Vagina (tissue), 2 donors: ENCODE data around the gene NEK11. TPM values are rescaled to one million over a fixed set of nuclear protein-coding genes. Genes with fewer than 3 reads are reported as not detected.

Experiments used
- DNase-seq, 2 donors: peaks; one replicate each; pipeline ENCODE4 v3.0.0-alpha.2; 2017; ENCODE audit errors: extremely low spot score in 2 of 2
- H3K27ac ChIP-seq: fragments of 200-600 bp; sonication (generic); one replicate; pipeline ENCODE4 v1.5.1; 2019
- H3K27me3 ChIP-seq: fragments of 200-600 bp; sonication (generic); one replicate; pipeline ENCODE4 v1.5.1; 2019
- H3K36me3 ChIP-seq, 2 donors: fragments of 200-600 bp; sonication (generic); one replicate each; pipeline ENCODE4 v1.5.1; 2017 to 2019
- H3K4me1 ChIP-seq: fragments of 200-600 bp; sonication (generic); one replicate; pipeline ENCODE4 v1.5.1; 2019
- H3K4me3 ChIP-seq, 2 donors: fragments of 200-600 bp; sonication (generic); 1 replicate in 1 of 2; 2 replicates in 1 of 2; pipeline ENCODE4 v1.5.1; 2016 to 2019
- H3K9me3 ChIP-seq: fragments of 200-600 bp; sonication (generic); one replicate; pipeline ENCODE4 v1.5.1; 2019
- POLR2A ChIP-seq, 2 donors: fragments of 450-650 bp; IDR thresholded peaks; one replicate each; pipeline ENCODE4 v1.6.1; 2017; ENCODE audit warnings: antibody characterized with exemption in 2 of 2, mild to moderate bottlenecking in 2 of 2, moderate library complexity in 2 of 2
- POLR2AphosphoS5 ChIP-seq, 2 donors: sonication (generic); formaldehyde crosslinking; IDR thresholded peaks; one replicate each; pipeline ENCODE4 v1.9.0; 2017; ENCODE audit warnings: antibody characterized with exemption in 2 of 2, mild to moderate bottlenecking in 2 of 2, low read depth in 1 of 2; ENCODE audit not compliant: insufficient read depth in 1 of 2
- intact Hi-C: fragments of 100-400 bp; cut with DNase I; formaldehyde crosslinking; loops from one replicate; pipeline ENCODE4 v1.15.1; 2023
- total RNA-seq: library from RNA; depleted of rRNA; stranded (reverse); fragments of >200 nt; gene quantifications from one replicate; pipeline ENCODE4 v1.2.3, GENCODE V29; 2016
- TF ChIP-seq, protein P1 (sequence below), 3 experiments: fragments of 450-650 bp in 2 of 3; fragments of 200-600 bp in 1 of 3; sonication (generic) in 1 of 3; IDR thresholded peaks; one replicate each; pipeline ENCODE4 v1.5.1; 2017 to 2019; ENCODE audit warnings: antibody characterized with exemption in 3 of 3, mild to moderate bottlenecking in 2 of 3, moderate library complexity in 2 of 3

Gene NEK11
- total RNA-seq, 1 donor from 2014 or later, result 8.6 TPM

DNA sequence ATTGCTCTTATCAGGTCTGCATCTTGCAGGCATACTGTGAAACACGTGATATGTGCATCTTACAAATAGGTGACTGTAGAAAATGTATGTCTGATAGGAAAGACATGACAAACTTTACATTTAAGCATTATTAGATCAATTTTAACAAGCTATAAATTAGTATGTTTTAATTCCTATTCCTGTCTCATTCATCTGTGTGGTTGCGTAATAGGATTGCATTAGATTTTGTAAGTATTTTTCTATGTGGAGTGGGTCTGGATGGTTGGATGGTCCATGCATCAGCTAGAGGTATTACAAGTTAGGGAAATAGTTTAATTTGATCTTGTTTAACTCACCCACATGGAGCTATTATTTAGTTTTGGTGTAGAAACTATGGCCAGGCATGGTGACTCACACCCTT, 18.9 kb upstream of the NEK11 start:
- peaks cover 0 to 19% of the 10 kb centered on the region in 2 donors for H3K36me3 ChIP-seq
- no peak overlapping the region for H3K4me3 ChIP-seq
- intact Hi-C loops, result no loop called here
- H3K27me3 ChIP-seq, result no peaks in the 10 kb centered on the region
- H3K27ac ChIP-seq, result no peak overlapping the region
- H3K4me1 ChIP-seq, result no peaks in the 10 kb centered on the region
- no peak for DNase-seq
- TF ChIP-seq, protein P1, sequence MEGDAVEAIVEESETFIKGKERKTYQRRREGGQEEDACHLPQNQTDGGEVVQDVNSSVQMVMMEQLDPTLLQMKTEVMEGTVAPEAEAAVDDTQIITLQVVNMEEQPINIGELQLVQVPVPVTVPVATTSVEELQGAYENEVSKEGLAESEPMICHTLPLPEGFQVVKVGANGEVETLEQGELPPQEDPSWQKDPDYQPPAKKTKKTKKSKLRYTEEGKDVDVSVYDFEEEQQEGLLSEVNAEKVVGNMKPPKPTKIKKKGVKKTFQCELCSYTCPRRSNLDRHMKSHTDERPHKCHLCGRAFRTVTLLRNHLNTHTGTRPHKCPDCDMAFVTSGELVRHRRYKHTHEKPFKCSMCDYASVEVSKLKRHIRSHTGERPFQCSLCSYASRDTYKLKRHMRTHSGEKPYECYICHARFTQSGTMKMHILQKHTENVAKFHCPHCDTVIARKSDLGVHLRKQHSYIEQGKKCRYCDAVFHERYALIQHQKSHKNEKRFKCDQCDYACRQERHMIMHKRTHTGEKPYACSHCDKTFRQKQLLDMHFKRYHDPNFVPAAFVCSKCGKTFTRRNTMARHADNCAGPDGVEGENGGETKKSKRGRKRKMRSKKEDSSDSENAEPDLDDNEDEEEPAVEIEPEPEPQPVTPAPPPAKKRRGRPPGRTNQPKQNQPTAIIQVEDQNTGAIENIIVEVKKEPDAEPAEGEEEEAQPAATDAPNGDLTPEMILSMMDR (IDR thresholded peaks at IDR 0.05), result no peak
- TF ChIP-seq POLR2A (IDR thresholded peaks at IDR 0.05) (no peak), POLR2AphosphoS5 (IDR thresholded peaks at IDR 0.05; ENCODE audit: insufficient read depth in 1 of 2, low read depth in 1 of 2) (no peak)
- H3K9me3 ChIP-seq, result no peaks in the 10 kb centered on the region

DNA sequence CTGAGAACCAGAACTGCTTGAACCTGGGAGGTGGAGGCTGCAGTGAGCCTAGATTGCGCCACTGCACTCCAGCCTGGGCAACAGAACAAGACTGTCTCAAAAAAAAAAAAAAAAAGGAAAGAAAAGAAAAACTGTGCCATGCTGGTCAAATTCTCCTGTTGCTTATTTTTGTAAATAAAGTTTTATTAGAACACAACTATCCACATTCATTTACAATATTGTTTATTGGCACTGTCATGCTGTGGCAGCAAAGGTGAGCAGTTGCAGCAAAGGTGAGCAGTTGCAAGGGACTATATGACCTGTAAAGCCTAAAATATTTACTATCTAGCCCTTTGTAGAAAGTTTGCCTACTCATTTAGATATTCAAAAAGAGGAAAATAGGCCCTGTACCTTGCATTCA, 18.4 kb upstream of the NEK11 start:
- no peak overlapping the region for H3K4me3 ChIP-seq
- no peaks in the 10 kb centered on the region for H3K9me3 ChIP-seq
- intact Hi-C loops, result no loop called here
- peaks cover 0 to 22% of the 10 kb centered on the region in 2 donors for H3K36me3 ChIP-seq
- TF ChIP-seq, protein P1 (IDR thresholded peaks at IDR 0.05), result no peak
- TF ChIP-seq POLR2AphosphoS5 (IDR thresholded peaks at IDR 0.05; ENCODE audit: insufficient read depth in 1 of 2, low read depth in 1 of 2), result no peak
- no peak for TF ChIP-seq POLR2A (IDR thresholded peaks at IDR 0.05)
- no peaks in the 10 kb centered on the region for H3K27me3 ChIP-seq
- H3K27ac ChIP-seq, result no peak overlapping the region
- no peaks in the 10 kb centered on the region for H3K4me1 ChIP-seq
- DNase-seq, result no peak

DNA sequence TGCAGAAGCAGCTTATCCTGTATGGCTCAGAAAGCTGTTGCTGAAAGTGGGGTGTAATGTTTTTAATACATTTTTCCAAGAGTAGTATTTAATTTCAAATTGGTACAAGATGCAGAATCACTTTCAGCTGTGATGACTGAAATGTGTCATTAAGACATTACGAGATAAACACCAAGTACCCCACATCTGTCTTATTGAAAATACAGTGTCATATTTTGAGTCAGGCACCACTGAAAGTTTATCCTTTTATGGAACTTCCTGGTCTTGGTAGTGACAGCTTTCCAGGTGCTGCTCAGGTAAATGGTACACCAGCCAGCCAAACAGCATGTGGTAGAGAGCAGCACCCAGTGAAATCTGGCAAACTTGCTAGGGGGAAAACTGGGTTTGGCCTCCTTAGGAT, 17.0 kb upstream of the NEK11 start:
- no peak for TF ChIP-seq POLR2A (IDR thresholded peaks at IDR 0.05)
- TF ChIP-seq, protein P1 (IDR thresholded peaks at IDR 0.05), result no peak
- TF ChIP-seq POLR2AphosphoS5 (IDR thresholded peaks at IDR 0.05; ENCODE audit: insufficient read depth in 1 of 2, low read depth in 1 of 2), result no peak
- Histone ChIP-seq H3K27me3 (no peaks in the 10 kb centered on the region), H3K4me1 (no peaks in the 10 kb centered on the region), H3K4me3 (no peak overlapping the region), H3K27ac (no peak overlapping the region), H3K36me3 (peaks cover 0 to 35% of the 10 kb centered on the region in 2 donors), H3K9me3 (no peaks in the 10 kb centered on the region)
- intact Hi-C loops, result no loop called here
- no peak for DNase-seq

DNA sequence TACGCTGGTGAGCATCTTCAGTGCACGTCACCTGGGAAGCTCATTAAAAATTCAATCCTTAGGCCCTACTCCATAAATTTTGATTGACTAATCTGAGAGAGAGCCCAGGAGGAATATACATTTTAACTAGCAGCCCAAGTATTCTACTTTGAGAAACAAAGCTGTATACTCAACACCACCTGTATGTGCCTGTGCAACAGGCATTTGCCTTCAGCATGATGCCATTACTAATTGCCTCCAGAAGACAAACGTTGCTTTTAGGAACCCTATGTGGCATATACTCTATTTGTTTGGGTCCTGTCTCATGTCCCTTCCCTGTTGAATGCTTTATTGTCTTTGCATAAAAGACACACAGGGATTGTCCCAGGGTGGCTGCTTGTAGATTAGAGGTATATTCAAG, 7.7 kb upstream of the NEK11 start:
- no peak for DNase-seq
- no peaks in the 10 kb centered on the region for H3K27me3 ChIP-seq
- H3K27ac ChIP-seq, result no peak overlapping the region
- peaks cover 37% of the 10 kb centered on the region for H3K4me1 ChIP-seq
- H3K36me3 ChIP-seq, result peaks cover 0 to 47% of the 10 kb centered on the region in 2 donors
- H3K4me3 ChIP-seq, result no peak overlapping the region
- no peaks in the 10 kb centered on the region for H3K9me3 ChIP-seq
- TF ChIP-seq POLR2AphosphoS5 (IDR thresholded peaks at IDR 0.05; ENCODE audit: insufficient read depth in 1 of 2, low read depth in 1 of 2), result no peak
- TF ChIP-seq, protein P1 (IDR thresholded peaks at IDR 0.05), result no peak
- TF ChIP-seq POLR2A (IDR thresholded peaks at IDR 0.05), result no peak
- intact Hi-C loops, result no loop called here

DNA sequence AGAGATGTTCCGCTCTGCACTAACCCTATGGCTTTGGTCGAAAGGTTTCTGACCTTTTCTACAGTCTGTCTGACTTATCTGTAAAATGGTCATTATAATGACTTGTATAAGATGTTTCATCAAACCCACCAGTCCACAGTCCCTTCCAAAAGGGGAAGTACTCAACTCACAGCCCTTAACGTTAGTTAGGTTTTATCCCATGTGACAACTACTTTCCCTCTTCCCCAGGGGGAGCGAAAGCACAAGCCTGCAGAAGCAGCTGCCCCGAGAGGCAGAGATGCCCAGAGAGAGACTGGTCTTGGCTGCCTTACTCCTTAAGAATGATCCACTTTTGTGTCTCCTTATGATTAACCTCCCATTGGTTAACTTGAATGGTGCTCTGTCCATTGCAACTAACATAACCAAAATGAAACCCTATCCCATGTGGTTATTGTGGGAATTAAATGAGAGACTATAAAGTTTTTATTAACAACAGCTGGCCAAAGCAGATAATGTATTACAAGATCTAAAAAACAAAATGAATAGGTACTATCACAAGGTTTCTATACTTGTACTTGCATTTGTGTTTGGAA, 6.5 kb upstream of the NEK11 start:
- no peak overlapping the region for H3K27ac ChIP-seq
- H3K4me3 ChIP-seq, result no peak overlapping the region
- intact Hi-C loops, result no loop called here
- no peaks in the 10 kb centered on the region for H3K27me3 ChIP-seq
- TF ChIP-seq, protein P1 (IDR thresholded peaks at IDR 0.05), result no peak
- TF ChIP-seq POLR2A (IDR thresholded peaks at IDR 0.05) (no peak), POLR2AphosphoS5 (IDR thresholded peaks at IDR 0.05; ENCODE audit: insufficient read depth in 1 of 2, low read depth in 1 of 2) (no peak)
- no peaks in the 10 kb centered on the region for H3K9me3 ChIP-seq
- peaks cover 47% of the 10 kb centered on the region for H3K4me1 ChIP-seq
- H3K36me3 ChIP-seq, result peaks cover 0 to 39% of the 10 kb centered on the region in 2 donors
- no peak for DNase-seq
